CD14-positive monocyte (primary cell): Measurements from ENCODE around the gene STARD6. TPM values are rescaled to one million over a fixed set of nuclear protein-coding genes. Genes with fewer than 3 reads are reported as not detected.
A peak's percentile ranks its signal among the peaks of the same experiment; 100 is the strongest.
"Not testable (repeated sequence)": the region's sequence is repeated elsewhere in the genome, so short reads cannot be mapped to it uniquely, and the experiment has no call there.

Source experiments
- DNase-seq, 3 donors: peaks; one replicate each; pipeline ENCODE4 v3.0.0-alpha.2; 2011 to 2022
- H2AFZ ChIP-seq: 2 replicates; pipeline ENCODE4 v1.6.0; 2012; ENCODE audit warnings: mild to moderate bottlenecking, low read depth, low read length, inconsistent platforms; ENCODE audit not compliant: insufficient read depth, poor library complexity, severe bottlenecking
- H3K27ac ChIP-seq, 2 donors: 1 replicate in 1 of 2; 2 replicates in 1 of 2; pipeline ENCODE4 v1.5.1; 2012 to 2013; ENCODE audit warnings: low read length in 2 of 2, control low read depth in 1 of 2, inconsistent platforms in 1 of 2, low read depth in 1 of 2, mild to moderate bottlenecking in 1 of 2
- H3K27me3 ChIP-seq, 2 donors: one replicate each; pipeline versions ENCODE4 v1.6.0 to v1.6.1; 2011 to 2013; ENCODE audit warnings: low read length in 2 of 2; ENCODE audit not compliant: control insufficient read depth in 2 of 2, insufficient read depth in 2 of 2
- H3K36me3 ChIP-seq, 2 donors: replicated peaks in 1 of 2; 1 replicate in 1 of 2; 2 replicates in 1 of 2; pipeline versions ENCODE4 v1.5.1 to v1.6.1; 2012 to 2013; ENCODE audit warnings: low read length in 2 of 2, control low read depth in 1 of 2, inconsistent platforms in 1 of 2, mild to moderate bottlenecking in 1 of 2; ENCODE audit not compliant: insufficient read depth in 2 of 2, control insufficient read depth in 1 of 2
- H3K4me1 ChIP-seq, 2 donors: 1 replicate in 1 of 2; 2 replicates in 1 of 2; pipeline versions ENCODE4 v1.5.1 to v1.6.1; 2012 to 2013; ENCODE audit warnings: low read length in 2 of 2, control low read depth in 1 of 2, inconsistent platforms in 1 of 2, mild to moderate bottlenecking in 1 of 2, moderate library complexity in 1 of 2; ENCODE audit not compliant: insufficient read depth in 2 of 2, control insufficient read depth in 1 of 2
- H3K4me2 ChIP-seq: replicated peaks from 2 replicates; pipeline ENCODE3; 2012; ENCODE audit warnings: low read length, moderate library complexity, mild to moderate bottlenecking; ENCODE audit not compliant: poor library complexity, severe bottlenecking; ENCODE audit errors: extremely low read depth
- H3K4me3 ChIP-seq, 3 experiments: fragments of 200-600 bp in 1 of 3; sonication (generic) in 1 of 3; replicated peaks in 1 of 3; 1 replicate in 2 of 3; 2 replicates in 1 of 3; pipeline ENCODE4 v1.5.1; 2011 to 2013; ENCODE audit warnings: low read length in 3 of 3, mild to moderate bottlenecking in 3 of 3, control low read depth in 2 of 3, low read depth in 2 of 3, inconsistent platforms in 1 of 3, moderate library complexity in 1 of 3
- H3K79me2 ChIP-seq: 2 replicates; pipeline ENCODE4 v1.6.0; 2012; ENCODE audit warnings: mild to moderate bottlenecking, control low read depth, inconsistent platforms, low read length, moderate library complexity; ENCODE audit not compliant: insufficient read depth
- H3K9ac ChIP-seq: 2 replicates; pipeline ENCODE4 v1.6.0; 2017; ENCODE audit warnings: low read length, mild to moderate bottlenecking; ENCODE audit not compliant: insufficient read depth, poor library complexity, severe bottlenecking
- H3K9me3 ChIP-seq, 2 donors: replicated peaks in 1 of 2; 1 replicate in 1 of 2; 2 replicates in 1 of 2; pipeline versions ENCODE4 v1.5.1 to v1.6.1; 2012 to 2013; ENCODE audit warnings: low read length in 2 of 2, control low read depth in 1 of 2; ENCODE audit not compliant: control insufficient read depth in 1 of 2, insufficient read depth in 1 of 2
- H4K20me1 ChIP-seq: 2 replicates; pipeline ENCODE4 v1.6.0; 2012; ENCODE audit warnings: mild to moderate bottlenecking, low read length, control low read depth, moderate library complexity; ENCODE audit not compliant: insufficient read depth
- H3K27ac Mint-ChIP-seq, 7 donors: one replicate each; pipeline ENCODE4 v1.8.0; 2020; ENCODE audit warnings: mild to moderate bottlenecking in 7 of 7, mixed read lengths in 7 of 7, moderate library complexity in 6 of 7, inconsistent platforms in 2 of 7
- H3K27me3 Mint-ChIP-seq, 3 donors: one replicate each; pipeline ENCODE4 v1.8.0; 2021 to 2022; ENCODE audit warnings: low read depth in 3 of 3, mild to moderate bottlenecking in 3 of 3, mixed read lengths in 3 of 3, moderate library complexity in 3 of 3, inconsistent platforms in 1 of 3
- H3K36me3 Mint-ChIP-seq, 2 donors: one replicate each; pipeline ENCODE4 v1.8.0; 2020; ENCODE audit warnings: mixed read lengths in 2 of 2, inconsistent platforms in 1 of 2, mild to moderate bottlenecking in 1 of 2
- H3K4me1 Mint-ChIP-seq: one replicate; pipeline ENCODE4 v1.8.0; 2020; ENCODE audit warnings: mild to moderate bottlenecking, mixed read lengths
- H3K4me3 Mint-ChIP-seq, 2 donors: one replicate each; pipeline ENCODE4 v1.8.0; 2020; ENCODE audit warnings: mild to moderate bottlenecking in 2 of 2, mixed read lengths in 2 of 2, moderate library complexity in 1 of 2
- H3K9me3 Mint-ChIP-seq, 7 donors: one replicate each; pipeline ENCODE4 v1.8.0; 2020 to 2022; ENCODE audit warnings: mixed read lengths in 7 of 7, mild to moderate bottlenecking in 6 of 7, moderate library complexity in 6 of 7, inconsistent platforms in 2 of 7
- WGBS: methylation state at CpG from one replicate; pipeline ENCODE4 v1.1.5; 2013; ENCODE audit warnings: missing lambda C conversion rate; ENCODE audit not compliant: insufficient coverage; 5-methylcytosine and 5-hydroxymethylcytosine counted together
- intact Hi-C, 2 donors: fragments of 100-400 bp; cut with micrococcal nuclease; formaldehyde crosslinking; loops; one replicate each; pipeline versions ENCODE4 v1.15.0 to v1.15.1; 2023
- polyA plus RNA-seq, 3 donors: library from polyadenylated mRNA; depleted of rRNA in 1 of 3; unstranded in 2 of 3; stranded (reverse) in 1 of 3; fragments of 300-500 nt in 2 of 3; fragments of >200 nt in 1 of 3; fragmentation: Illumina TruSeq in 2 of 3; gene quantifications; 1 replicate in 2 of 3; 2 replicates in 1 of 3; pipeline ENCODE4 v1.2.3, GENCODE V29; 2012 to 2021
- TF ChIP-seq, protein P1 (sequence below): fragments of 200-600 bp; IDR thresholded peaks from one replicate; pipeline ENCODE4 v1.8.0; 2022; ENCODE audit warnings: antibody characterized with exemption, mild to moderate bottlenecking

STARD6 gene
- polyA plus RNA-seq, 3 donors: not detected

DNA sequence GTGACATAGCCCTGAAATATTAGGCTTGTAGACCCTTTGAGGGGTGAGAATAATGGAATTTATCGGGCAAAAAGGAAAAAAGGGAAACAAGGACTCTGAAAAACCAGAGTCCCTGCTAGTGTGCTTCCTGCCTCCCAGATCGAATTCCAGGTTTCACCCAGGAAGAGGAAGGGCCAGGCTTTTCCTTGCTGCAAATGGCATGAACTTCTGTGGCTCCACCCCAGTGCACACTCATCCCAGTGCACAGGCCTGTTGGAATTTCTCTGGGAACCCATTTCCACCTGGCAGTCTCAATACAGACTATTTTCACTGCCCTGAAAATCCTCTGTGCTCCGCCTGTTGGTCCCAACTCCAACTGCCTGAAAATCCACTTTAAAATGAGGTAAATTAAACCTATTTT is 30.0 kb upstream of the STARD6 start:
- TF ChIP-seq, protein P1, sequence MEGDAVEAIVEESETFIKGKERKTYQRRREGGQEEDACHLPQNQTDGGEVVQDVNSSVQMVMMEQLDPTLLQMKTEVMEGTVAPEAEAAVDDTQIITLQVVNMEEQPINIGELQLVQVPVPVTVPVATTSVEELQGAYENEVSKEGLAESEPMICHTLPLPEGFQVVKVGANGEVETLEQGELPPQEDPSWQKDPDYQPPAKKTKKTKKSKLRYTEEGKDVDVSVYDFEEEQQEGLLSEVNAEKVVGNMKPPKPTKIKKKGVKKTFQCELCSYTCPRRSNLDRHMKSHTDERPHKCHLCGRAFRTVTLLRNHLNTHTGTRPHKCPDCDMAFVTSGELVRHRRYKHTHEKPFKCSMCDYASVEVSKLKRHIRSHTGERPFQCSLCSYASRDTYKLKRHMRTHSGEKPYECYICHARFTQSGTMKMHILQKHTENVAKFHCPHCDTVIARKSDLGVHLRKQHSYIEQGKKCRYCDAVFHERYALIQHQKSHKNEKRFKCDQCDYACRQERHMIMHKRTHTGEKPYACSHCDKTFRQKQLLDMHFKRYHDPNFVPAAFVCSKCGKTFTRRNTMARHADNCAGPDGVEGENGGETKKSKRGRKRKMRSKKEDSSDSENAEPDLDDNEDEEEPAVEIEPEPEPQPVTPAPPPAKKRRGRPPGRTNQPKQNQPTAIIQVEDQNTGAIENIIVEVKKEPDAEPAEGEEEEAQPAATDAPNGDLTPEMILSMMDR: no peak
- Histone ChIP-seq H3K27me3 (no peaks in the 10 kb centered on the region), H3K4me3 (no peak overlapping the region), H3K9me3 (no peaks in the 10 kb centered on the region), H4K20me1 (no peaks in the 10 kb centered on the region), H3K36me3 (no peaks in the 10 kb centered on the region), H3K79me2 (no peaks in the 10 kb centered on the region), H3K4me2 (no peak overlapping the region), H3K27ac (no peak overlapping the region), H2AFZ (peak overlapping the region; percentile 66), H3K4me1 (peaks cover 14 to 20% of the 10 kb centered on the region in 2 donors), H3K9ac (no peak overlapping the region)
- peaks cover 0 to 4% (median 3%) of the 10 kb centered on the region in 3 donors for H3K27me3 Mint-ChIP-seq
- no peak overlapping the region for H3K27ac Mint-ChIP-seq
- peaks cover 0 to 15% (median 6%) of the 10 kb centered on the region in 7 donors for H3K9me3 Mint-ChIP-seq
- intact Hi-C loops: no loop called here
- H3K4me1 Mint-ChIP-seq: peaks cover 18% of the 10 kb centered on the region
- 92% methylated on average over 2 of the region's 3 CpGs for WGBS
- no peak overlapping the region for H3K4me3 Mint-ChIP-seq
- no peaks in the 10 kb centered on the region for H3K36me3 Mint-ChIP-seq
- no peak for DNase-seq

DNA sequence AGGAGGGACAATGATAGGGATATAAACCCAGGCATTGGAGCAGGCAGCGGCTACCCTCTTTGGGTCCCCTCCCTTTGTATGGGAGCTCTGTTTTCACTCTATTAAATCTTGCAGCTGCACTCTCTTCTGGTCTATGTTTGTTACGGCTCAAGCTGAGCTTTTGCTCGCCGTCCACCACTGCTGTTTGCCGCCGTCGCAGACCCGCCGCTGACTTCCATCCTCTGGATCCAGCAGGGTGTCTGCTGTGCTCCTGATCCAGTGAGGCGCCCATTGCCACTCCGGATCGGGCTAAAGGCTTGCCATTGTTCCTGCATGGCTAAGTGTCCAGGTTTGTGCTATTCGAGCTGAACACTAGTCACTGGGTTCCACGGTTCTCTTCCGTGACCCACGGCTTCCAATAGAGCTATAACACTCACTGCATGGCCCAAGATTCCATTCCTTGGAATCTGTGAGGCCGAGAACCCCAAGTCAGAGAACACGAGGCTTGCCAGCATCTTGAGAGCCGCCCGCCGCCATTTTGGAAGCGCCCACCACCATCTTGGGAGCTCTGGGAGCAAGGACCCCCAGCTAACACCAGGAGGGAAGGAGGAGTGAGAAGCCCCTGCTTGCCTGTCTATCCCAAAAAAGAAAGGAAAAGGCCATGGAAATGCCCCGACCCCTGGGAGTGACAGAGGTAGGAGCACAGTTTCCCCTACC is 29.3 kb upstream of the STARD6 start:
- H3K79me2 ChIP-seq, H3K9me3 ChIP-seq, H3K4me2 ChIP-seq, H3K36me3 ChIP-seq, H3K27ac Mint-ChIP-seq, H4K20me1 ChIP-seq, intact Hi-C loops, H3K4me3 Mint-ChIP-seq, H2AFZ ChIP-seq, H3K27ac ChIP-seq, H3K27me3 Mint-ChIP-seq, DNase-seq, H3K9ac ChIP-seq, H3K27me3 ChIP-seq, H3K4me3 ChIP-seq, H3K36me3 Mint-ChIP-seq: not testable (repeated sequence)
- WGBS: 96% methylated on average over 17 of the region's 23 CpGs
- peaks cover 14 to 20% of the 10 kb centered on the region in 2 donors for H3K4me1 ChIP-seq
- Mint-ChIP-seq H3K9me3 (peaks cover 0 to 18% (median 6%) of the 10 kb centered on the region in 7 donors), H3K4me1 (peaks cover 18% of the 10 kb centered on the region)
